Esophagus (tissue), 2 donors: ENCODE measurements around the gene GLCE. TPM values are rescaled to one million over a fixed set of nuclear protein-coding genes. Genes with fewer than 3 reads are reported as not detected.
A peak's percentile ranks its signal among the peaks of the same experiment; 100 is the strongest.

Experiments
- H3K27ac ChIP-seq, 2 donors: one replicate each; pipeline ENCODE4 v1.5.1; 2013; ENCODE audit warnings: low read depth in 2 of 2, mild to moderate bottlenecking in 2 of 2, inconsistent platforms in 1 of 2, low read length in 1 of 2, moderate library complexity in 1 of 2
- H3K27me3 ChIP-seq, 2 donors: one replicate each; pipeline ENCODE4 v1.6.1; 2013; ENCODE audit warnings: low read length in 2 of 2, control low read depth in 1 of 2, mild to moderate bottlenecking in 1 of 2; ENCODE audit not compliant: insufficient read depth in 2 of 2, control insufficient read depth in 1 of 2
- H3K36me3 ChIP-seq, 2 donors: one replicate each; pipeline ENCODE4 v1.6.1; 2013; ENCODE audit warnings: low read length in 1 of 2; ENCODE audit not compliant: control insufficient read depth in 2 of 2, insufficient read depth in 2 of 2
- H3K4me1 ChIP-seq, 2 donors: one replicate each; pipeline ENCODE4 v1.6.1; 2013; ENCODE audit warnings: low read length in 1 of 2; ENCODE audit not compliant: control insufficient read depth in 2 of 2, insufficient read depth in 2 of 2
- H3K4me3 ChIP-seq, 2 donors: one replicate each; pipeline ENCODE4 v1.5.1; 2013; ENCODE audit warnings: low read length in 2 of 2, mild to moderate bottlenecking in 2 of 2, low read depth in 1 of 2, moderate library complexity in 1 of 2
- H3K9me3 ChIP-seq, 2 donors: one replicate each; pipeline ENCODE4 v1.6.1; 2013; ENCODE audit warnings: mild to moderate bottlenecking in 2 of 2, low read depth in 1 of 2, low read length in 1 of 2, moderate library complexity in 1 of 2; ENCODE audit not compliant: control insufficient read depth in 2 of 2, insufficient read depth in 1 of 2
- WGBS, 2 donors: extraction: QIAGEN DNeasy Blood & Tissue Kit; methylation state at CpG; one replicate each; pipeline ENCODE4 v1.1.7; 2013; 5-methylcytosine and 5-hydroxymethylcytosine counted together
- polyA plus RNA-seq, 2 donors: library from polyadenylated mRNA; stranded (reverse); fragments of 200-250 nt; gene quantifications; one replicate each; pipeline ENCODE4 v1.2.3, GENCODE V29; 2013
- donor health status: healthy with polysubstance abuse.
- donor health status: Bipolar disorder and iron deficiency.

Gene GLCE
- polyA plus RNA-seq, 2 donors = 9.9 to 13.0 TPM

- Histone ChIP-seq H3K27me3 (no peaks in the 10 kb centered on the region), H3K9me3 (no peaks in the 10 kb centered on the region), H3K4me1 (peaks cover 0 to 15% of the 10 kb centered on the region in 2 donors), H3K36me3 (no peaks in the 10 kb centered on the region), H3K27ac (no peak overlapping the region), H3K4me3 (no peak overlapping the region)
- 92 to 96% methylated on average over 5 of the region's 5 CpGs for WGBS, 2 donors
Observed at GRCh38 chr15:69121198-69121828, 39.1 kb upstream of the GLCE start.

GRCh38 chr15:69125236-69125635, 35.2 kb upstream of the GLCE start:
- 73 to 87% methylated on average over 8 of the region's 8 CpGs for whole genome bisulfite sequencing, 2 donors

DNA sequence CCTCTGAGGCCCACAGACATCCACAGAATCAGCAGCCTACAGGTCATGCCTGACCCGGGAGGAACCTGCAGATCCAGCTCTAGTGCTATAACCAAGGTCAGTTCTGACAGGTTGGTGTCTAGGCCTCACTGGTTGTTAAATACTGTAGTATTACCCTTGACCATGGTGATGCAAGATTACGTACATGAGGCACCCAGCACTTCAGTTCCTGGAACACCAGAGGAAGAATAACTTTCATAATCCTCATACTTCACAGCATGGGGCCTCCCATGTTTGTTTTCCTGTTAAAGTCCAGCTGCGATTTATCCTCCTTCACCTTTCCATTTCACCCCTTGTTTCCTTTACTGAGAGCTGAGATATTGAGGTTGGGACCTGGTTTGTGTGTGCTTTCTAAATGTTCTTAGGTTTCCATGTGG, 34.4 kb upstream of the GLCE start:
- no peaks in the 10 kb centered on the region for H3K27me3 ChIP-seq
- H3K4me1 ChIP-seq = peaks cover 3 to 13% of the 10 kb centered on the region in 2 donors
- peak overlapping the region in 1 of 2 donors; percentile 67 for H3K27ac ChIP-seq
- no peak overlapping the region for H3K4me3 ChIP-seq
- WGBS, 2 donors = 57 to 64% methylated on average over 3 of the region's 3 CpGs
- no peaks in the 10 kb centered on the region for H3K9me3 ChIP-seq
- no peaks in the 10 kb centered on the region for H3K36me3 ChIP-seq

More at GRCh38 chr15:69125236-69125635, 35.2 kb upstream of the GLCE start:
- Histone ChIP-seq H3K4me3 (no peak overlapping the region), H3K9me3 (no peaks in the 10 kb centered on the region), H3K27me3 (no peaks in the 10 kb centered on the region), H3K36me3 (no peaks in the 10 kb centered on the region), H3K27ac (peak overlapping the region in 1 of 2 donors; percentile 63), H3K4me1 (peaks cover 3 to 13% of the 10 kb centered on the region in 2 donors)

DNA sequence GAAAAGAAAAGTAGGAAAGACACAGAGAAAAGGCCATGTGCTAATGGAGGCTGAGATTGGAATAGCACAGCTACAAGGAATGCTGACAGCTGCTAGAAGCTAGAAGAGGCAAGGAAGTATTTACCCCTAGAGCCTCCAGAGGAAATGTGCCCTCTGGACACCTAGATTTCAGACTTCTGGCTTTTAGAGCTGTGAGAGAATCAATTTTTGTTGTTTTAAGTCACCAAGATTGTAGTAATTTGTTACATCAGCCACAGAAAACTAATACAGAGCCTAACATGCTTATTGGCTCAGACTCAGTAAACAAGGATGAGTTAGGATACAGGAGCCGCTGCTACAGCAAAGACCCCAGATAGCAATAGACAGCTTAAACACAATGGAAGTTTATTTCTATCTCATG, 33.1 kb upstream of the GLCE start:
- peaks cover 3 to 13% of the 10 kb centered on the region in 2 donors for H3K4me1 ChIP-seq
- 96 to 97% methylated on average over 1 of the region's 1 CpG for WGBS, 2 donors
- H3K27ac ChIP-seq = no peak overlapping the region
- H3K9me3 ChIP-seq = no peaks in the 10 kb centered on the region
- H3K27me3 ChIP-seq = no peaks in the 10 kb centered on the region
- H3K36me3 ChIP-seq = no peaks in the 10 kb centered on the region
- no peak overlapping the region for H3K4me3 ChIP-seq

GRCh38 chr15:69128667-69129311, 31.6 kb upstream of the GLCE start:
- H3K36me3 ChIP-seq = no peaks in the 10 kb centered on the region
- 54 to 61% methylated on average over 2 of the region's 2 CpGs for WGBS, 2 donors
- peaks cover 3 to 16% of the 10 kb centered on the region in 2 donors for H3K4me1 ChIP-seq
- H3K27ac ChIP-seq = peak overlapping the region; percentile 87 to 93
- no peak overlapping the region for H3K4me3 ChIP-seq
- no peaks in the 10 kb centered on the region for H3K27me3 ChIP-seq
- H3K9me3 ChIP-seq = no peaks in the 10 kb centered on the region

DNA sequence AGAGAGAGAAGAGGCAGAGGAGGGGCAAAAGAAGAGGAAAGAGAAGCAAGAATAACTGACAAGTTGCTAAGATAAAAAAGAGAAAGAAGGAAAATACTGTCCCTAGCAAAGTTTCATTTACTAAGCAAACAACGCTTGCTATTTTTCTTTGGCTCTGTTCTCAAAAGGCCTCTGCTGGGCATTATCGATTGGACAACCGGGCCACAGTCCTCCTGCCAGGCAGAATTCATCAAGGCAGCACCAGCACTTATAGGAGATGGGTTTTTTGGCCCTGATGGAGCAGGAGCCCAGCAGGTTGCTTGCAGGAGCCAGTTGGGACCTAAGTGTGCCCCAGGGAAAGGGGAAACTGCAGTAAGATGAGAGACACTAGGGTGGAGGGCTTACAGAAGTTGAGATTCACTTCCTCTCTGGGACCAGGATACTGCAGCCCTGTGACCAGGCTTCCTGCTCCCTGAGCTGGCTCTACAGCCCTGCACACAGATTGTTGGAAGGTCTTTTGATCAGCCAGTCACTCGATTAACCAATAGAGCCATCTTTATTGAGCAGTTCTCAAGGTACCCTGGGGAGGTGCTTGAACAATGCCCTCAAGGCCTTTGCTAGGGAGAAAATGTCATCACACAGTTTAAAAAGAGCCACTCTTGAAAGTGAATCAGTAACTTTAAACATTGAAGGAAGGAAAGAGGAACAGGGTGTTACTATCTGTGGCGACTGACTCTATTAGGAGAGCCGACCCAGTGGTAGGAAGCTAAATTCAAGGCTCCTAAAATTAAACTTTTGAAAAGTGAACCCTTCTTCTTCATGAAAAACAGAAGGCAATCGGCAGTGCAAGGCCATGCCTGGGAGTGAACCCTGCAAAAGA, 28.8 kb upstream of the GLCE start:
- no peak overlapping the region for H3K27ac ChIP-seq

DNA sequence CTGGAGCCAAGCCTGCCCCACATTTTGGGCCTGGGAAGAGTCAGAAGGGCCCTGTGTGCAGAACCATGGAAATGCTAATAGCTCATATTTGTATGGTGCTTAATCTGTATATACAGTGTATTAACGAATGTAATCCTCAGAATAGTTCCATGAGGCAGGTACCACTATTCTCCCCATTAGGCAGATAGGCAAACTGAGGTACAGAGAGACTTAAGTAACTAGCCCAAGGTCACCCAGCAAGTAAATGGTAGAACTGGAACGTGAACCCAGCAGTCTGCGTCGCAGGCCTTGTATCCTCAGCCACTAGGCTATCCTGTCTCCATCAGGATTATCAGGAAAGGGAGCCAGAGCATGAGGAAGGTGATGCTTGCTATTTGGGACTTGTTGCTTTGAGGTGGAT, 28.0 kb upstream of the GLCE start:
- Histone ChIP-seq H3K9me3 (peaks cover 0 to 3% of the 10 kb centered on the region in 2 donors), H3K4me3 (no peak overlapping the region), H3K27me3 (no peaks in the 10 kb centered on the region), H3K4me1 (peaks cover 3 to 9% of the 10 kb centered on the region in 2 donors), H3K27ac (no peak overlapping the region), H3K36me3 (no peaks in the 10 kb centered on the region)
- WGBS, 2 donors = 92 to 93% methylated on average over 4 of the region's 4 CpGs

More for the DNA sequence above, 28.8 kb upstream of the GLCE start:
- no peaks in the 10 kb centered on the region for H3K36me3 ChIP-seq
- H3K4me1 ChIP-seq = peaks cover 3 to 12% of the 10 kb centered on the region in 2 donors
- H3K27me3 ChIP-seq = no peaks in the 10 kb centered on the region
- no peak overlapping the region for H3K4me3 ChIP-seq
- no peaks in the 10 kb centered on the region for H3K9me3 ChIP-seq
- WGBS, 2 donors = 78 to 83% methylated on average over 7 of the region's 7 CpGs

DNA sequence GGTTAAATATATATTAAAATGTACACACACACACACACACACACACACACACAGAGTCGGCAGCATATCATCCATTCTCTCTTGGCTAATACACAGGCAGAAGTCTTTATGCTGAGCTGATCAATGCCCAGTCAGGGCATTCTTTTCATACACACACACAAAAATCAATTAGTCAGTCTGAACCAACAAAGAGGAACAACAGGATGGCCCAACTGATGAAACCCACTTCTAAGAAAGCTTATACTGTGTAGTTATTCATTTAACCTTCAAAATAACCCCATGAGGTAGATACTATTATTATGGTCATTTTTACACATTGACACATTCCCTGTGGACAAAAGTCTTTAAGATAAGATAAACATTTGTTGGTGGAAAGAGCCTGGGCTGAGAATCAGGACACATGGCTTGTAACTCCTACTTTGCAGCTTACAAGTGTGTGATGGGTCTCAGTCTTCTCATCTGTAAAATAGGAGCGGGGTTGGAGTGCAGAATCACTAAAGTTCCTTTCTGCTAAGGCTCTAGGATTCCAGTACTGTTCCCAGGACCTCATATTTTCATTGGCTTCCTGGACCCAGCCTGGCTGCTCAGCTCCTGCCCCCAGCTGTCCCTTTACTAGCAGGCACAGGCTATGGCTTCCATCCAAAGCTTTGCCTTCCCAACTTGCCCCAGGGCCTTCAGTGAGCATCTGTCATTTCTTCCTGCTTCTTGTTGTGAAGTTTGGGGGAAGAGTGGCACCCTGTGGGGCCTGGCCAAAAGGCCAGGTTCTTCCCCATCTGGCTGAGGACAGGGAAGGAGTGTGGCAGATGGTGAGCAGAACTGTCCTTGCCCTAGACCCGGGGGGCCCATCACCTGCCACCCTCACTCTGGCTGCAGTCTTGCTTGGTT, 27.2 kb upstream of the GLCE start:
- H3K27me3 ChIP-seq = no peaks in the 10 kb centered on the region
- no peak overlapping the region for H3K27ac ChIP-seq
- no peak overlapping the region for H3K4me3 ChIP-seq
- H3K9me3 ChIP-seq = peaks cover 0 to 3% of the 10 kb centered on the region in 2 donors
- 41 to 53% methylated on average over 3 of the region's 3 CpGs for WGBS, 2 donors
- H3K4me1 ChIP-seq = peaks cover 3 to 9% of the 10 kb centered on the region in 2 donors
- no peaks in the 10 kb centered on the region for H3K36me3 ChIP-seq
